Urothelium cell line (cell line): ENCODE measurements around the gene SLC27A4.
A peak's percentile ranks its signal among the peaks of the same experiment; 100 is the strongest.

Source experiments
- DNase-seq: peaks from one replicate; pipeline ENCODE4 v3.0.0; 2011; ENCODE audit warnings: low spot score, mixed read lengths
- FAIRE-seq: peaks from 2 replicates; lab custom pipeline; 2011; peaks lifted over from hg19 to GRCh38; lab: Jason Lieb, UNC

Gene SLC27A4

DNA sequence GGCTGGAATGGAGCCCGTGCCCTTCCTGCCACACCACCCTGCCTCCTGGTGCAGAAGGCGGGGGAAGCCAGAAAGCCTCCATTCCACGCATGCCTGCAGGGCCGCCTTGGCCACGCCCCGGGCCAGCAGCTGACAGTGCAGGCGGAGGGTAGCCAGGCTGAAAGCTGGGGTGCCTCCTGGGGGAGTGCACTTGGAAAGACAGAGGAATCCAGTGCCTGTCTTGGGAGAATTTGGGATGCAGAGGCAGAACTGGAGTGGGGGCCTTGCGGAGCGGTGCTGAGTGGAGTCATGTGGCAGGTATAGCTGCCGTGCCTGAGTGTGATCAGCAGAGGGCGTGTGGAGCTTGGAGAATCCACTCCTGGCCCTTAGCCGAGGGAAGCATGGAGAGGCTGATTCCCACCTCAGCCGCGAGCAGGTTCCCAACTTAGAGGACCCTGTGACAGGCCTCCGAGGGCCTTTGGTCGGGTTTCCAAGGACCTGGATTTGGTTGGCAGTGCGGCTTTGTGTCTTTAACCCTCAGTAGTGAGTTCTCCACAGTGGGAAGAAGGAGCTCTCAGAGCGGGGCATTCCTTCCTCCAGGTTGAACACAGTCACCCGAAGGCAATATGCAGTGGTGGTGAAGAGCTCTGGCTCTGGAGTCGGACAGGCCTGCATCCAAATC is 21.8 kb downstream of the SLC27A4 start:
- DNase-seq (peak; percentile 85), FAIRE-seq (peak; percentile 42)

DNA sequence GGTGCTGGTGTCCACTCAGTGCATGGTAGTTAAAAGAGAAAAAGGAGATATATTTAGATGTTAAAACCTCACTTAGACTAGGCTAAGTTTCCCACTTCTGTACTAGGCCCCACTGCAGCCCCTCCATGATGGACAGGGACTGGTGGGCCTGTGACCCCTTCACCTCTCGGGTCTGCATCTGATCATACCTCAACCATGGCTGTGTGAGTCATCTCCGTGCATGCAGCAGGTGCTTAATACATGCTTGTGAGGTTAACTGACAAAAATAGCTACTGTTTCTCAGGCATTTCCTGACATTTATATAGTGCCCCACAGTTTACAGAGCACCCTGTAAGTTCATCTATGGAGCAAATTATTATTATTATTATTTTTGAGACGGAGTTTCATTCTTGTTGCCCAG is 22.4 kb downstream of the SLC27A4 start:
- no peak for DNase-seq
- FAIRE-seq, result no peak

DNA sequence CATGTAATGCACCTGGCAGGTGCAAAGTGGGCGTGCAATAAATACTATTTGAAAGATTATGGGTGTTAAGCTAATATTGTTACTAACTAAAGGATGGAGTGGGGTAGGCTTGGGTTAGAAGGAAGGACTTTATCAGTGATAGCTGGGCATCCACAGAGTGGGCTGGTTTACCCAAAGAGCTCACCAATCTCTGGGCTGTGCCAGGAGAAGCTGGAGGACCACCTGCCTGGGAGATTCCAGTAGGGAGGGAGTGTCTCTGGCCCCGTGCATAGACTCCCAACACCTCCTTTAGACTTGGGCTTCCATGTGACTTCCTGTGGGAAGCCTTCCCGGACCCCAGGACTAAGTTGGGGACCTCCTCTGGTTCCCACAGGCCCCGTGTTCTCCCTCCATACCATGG is 25.2 kb downstream of the SLC27A4 start:
- FAIRE-seq, result no peak
- DNase-seq, result no peak

DNA sequence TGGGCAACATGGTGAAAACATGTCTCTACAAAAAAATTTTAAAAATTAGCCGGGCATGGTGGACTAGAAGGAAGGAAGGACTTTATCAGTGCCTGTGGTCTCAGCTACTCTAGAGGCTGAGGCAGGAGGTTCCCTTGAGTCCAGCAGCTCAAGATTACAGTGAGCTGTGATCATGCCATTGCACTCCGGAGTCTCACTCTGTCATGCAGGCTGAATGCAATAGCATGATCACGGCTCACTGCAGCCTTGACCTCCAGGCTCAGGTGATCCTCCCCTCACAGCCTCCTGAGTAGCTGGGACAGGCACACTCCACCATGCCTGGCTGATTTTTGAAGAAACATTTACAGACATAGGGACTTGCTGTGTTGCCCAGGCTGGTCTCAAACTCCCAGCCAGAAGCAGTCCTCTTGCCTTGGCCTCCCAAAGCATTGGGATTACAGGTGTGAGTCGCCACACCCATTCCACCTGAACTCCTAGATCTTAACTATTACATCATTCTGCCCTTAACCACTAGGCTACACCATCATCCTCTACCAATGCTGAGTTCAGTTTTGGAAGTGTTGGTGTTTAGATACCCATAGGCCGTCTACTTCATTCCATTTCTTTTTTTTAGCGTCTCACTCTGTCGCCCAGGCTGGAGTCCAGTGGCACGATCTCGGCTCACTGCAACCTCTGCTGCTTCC is 28.8 kb downstream of the SLC27A4 start:
- FAIRE-seq (no peak), DNase-seq (no peak)

DNA sequence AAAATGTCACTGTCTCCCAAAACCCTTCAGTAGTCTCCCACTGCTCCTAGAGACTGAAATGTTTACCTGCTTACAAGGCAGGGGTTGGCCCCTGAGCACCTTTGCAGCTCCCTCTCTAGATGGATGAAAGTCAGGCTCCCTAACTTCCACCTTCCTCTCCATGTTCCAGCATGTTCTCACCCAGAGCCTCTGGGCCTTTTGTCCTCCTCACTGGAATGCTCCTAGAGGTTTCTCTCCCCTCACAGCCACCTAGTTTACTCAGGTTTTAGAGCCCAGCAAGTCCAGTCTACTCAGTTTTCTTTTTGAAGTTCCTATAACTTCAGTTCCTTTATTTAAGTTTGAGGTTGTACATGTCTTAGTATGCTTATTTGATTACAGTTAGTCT is 30.0 kb downstream of the SLC27A4 start:
- DNase-seq, result peak; percentile 11
- FAIRE-seq, result no peak

DNA sequence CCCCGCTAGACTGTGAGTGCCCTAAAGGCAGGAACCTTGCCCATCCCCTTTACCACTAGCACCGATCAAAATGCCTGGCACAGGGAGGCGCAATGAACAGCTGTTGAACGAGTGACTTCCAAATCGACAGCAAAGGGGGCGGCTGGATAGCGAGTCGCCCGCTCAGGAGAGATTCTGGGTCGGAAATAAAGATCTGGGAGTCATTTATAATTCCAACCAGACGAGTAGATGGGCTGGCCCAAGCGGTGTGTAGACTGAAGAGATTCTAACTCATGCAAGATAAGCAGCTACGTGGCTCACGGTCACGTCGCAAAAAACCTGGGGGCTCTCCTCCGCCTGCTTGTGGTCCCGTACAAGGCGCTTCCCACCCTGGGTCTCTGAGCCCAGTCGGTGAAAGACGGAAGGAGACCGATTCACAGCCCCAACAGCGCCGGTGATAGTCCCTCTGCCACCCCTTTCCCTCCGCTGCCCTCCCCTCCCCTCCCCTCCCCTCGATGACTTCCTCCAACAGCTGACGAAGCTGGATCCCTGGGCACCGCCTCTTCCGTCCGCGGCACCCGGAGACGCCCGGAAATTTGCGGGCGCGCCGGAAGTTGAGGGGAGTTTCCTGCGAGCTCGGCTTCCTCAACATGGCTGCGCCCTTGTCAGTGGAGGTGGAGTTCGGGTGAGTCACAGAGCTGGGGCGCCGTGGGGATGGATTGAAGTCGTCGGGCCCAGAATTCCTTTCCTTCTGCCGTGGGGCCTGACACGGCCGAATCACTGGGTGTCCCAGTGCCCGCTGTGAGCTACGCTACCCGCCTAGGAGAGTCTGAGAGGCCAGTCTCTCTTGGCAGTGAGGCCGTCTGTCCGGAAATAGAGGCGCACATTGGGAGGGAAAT is 30.7 kb downstream of the SLC27A4 start, which contains the start of gene URM1:
URM1 (plus strand) TSS at position 623 of the 878 bp plus-strand sequence; CDS start at position 630, 7 bp downstream.
- FAIRE-seq (no peak), DNase-seq (peak; percentile 98)

DNA sequence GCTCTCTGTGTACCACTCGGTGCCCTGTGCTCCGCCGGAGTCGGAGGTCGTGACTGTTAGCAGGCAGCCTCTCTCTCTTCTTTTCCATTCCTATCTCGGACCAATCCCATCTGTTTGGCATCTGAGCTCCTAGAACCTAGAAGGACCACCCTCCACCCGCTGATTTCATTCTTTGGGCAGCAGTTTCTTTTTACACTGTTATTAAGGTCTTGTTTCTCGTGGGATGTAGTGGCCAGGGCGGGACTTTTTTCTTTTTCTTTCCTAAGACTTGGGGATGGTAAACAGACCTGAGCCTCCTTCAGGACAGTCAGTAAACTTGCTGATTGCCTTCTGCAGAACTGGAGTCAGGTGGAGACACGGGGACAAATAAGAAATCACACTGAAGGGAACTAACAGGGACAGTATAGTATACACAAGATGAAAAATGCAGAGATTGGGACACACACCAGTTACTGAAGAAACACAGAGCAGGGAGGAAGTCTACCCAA is 31.3 kb downstream of the SLC27A4 start:
- DNase-seq (no peak), FAIRE-seq (no peak)

DNA sequence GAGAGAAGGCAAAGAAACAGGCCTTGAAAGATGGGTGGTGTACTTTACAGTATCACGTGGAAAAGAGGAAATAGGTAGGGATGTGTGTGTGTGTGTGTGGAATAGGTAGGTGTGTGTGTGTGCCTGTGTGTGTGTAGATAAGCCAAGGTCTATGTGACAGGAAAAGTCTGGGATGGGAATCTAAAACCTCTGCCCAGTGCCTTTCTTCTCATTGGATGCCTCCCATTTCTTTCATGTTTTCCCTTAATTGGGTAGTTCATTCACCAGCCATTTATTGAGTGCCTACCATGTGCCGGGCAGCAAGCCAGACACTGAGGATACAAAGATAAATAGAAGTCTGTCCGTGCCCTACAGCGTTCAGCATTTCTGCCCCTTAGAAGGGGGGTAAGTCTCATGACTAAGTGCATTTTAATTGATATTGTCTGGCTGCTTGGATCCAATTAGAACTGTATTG is 31.9 kb downstream of the SLC27A4 start:
- FAIRE-seq (no peak), DNase-seq (no peak)

DNA sequence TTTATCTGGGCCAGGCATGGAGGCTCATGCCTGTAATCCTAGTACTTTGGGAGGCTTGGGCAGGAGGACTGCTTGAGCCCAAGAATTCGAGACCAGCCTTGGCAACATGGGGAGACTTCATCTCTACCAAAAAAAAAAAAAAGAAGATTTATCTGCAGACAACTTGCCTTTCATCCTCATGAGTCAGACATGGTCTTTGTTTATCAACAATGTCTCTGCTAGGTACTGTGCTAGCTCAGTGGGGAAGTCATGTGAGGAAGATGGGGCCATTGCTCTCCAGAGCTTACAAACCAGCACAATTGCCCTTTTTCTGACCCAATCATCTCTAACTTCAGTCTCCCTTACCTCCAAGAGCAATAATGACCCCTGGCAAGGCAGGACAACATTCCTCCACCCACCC is 32.5 kb downstream of the SLC27A4 start:
- no peak for FAIRE-seq

DNA sequence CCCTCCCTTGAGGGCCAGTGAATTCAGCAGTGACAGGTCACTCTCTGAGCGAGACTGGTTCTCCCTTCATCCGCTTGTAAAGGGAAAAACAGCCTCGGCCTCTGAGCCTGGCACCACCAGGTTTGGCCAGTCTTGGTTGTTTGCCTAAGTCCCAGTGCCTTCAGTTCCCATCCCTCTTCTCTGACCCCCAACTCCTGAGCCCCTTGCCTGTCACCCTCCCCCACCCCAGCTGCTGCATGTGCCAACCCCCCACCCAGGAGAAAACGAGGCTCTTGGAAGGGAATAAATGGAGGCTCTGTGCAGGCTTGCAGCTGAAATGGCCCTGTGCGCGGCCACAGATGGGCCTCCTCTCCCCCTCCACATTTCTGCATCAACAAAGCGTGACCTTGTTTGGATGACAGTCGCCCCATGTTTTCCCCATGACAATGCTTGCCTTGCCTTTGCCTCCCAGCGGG is 33.9 kb downstream of the SLC27A4 start:
- no peak for DNase-seq
- FAIRE-seq, result no peak

More for the DNA sequence above, 32.5 kb downstream of the SLC27A4 start:
- DNase-seq, result no peak

DNA sequence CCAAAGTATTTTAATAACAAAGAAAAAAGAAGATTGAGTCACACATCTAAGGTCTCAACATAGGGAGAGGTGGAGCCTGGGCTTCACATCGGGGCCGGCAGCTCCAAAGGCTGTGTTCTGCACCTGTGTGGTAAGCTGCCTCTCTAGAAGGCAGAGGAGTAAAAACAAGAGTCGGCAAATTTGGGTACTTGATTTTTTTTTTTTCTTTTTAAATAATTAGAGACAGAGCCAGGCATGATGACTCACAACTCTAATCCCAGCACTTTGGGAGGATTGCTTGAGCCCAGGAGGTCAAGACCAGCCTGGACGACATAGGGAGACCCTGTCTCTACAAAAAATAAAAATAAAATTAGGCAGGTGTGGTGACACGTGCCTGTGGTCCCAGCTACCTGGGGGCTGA is 35.5 kb downstream of the SLC27A4 start:
- no peak for DNase-seq
- FAIRE-seq, result no peak

DNA sequence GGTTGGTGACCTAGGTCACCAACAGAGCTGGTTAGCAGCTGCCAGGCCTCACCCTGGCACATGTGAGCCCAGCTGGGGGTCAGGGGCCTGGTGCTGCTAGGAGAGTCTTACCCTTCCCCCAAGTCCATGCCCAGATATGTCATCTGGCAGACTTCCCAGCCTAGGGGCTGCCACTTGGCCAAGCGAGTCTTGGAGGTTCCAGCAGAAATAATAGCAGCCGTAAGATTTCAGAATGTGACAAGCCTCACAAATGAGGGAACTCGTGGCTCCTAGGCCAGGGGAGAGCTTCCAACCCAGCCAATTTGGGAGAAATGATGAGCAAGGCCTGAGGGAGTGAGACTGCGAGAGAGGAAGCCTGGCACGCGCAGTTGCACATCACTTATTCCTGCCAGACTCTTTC is 41.9 kb downstream of the SLC27A4 start:
- FAIRE-seq (no peak), DNase-seq (no peak)

DNA sequence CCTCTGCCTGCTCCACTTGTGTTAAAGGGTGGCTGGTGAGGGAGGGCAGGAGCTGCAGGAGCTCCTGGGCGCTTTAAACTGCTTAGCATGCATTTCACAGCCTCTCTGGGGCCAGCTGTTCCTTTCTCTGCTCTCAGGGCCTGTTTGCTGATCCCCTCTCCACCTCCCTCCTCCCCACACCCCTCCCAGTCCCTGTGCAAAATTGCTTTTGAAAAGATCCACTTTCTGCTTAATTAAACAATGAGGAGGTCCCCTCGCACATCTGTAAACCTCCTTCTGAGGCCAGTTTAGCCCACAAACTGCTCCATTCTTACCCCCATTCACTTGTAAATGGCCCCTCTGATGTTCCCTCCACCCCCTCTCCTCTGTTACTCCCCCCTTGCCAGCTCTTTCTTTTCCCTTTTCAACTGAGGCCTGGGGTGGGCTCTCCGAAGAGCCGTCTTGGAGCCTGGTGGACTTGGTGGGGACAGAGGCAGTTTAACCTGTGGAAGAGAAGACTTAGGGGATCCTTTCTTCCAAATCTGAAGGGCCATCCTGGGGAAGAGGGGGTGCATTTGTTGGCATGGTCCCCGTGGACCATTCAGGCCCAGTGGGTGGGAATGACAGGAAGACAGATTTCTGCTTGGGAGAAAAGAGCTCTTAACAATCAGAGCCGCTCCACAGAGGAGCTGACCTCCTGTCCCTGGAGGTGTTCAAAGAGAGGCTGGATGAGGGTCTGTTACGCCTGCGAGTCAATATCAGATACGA is 42.9 kb downstream of the SLC27A4 start:
- DNase-seq, result no peak
- FAIRE-seq, result no peak

DNA sequence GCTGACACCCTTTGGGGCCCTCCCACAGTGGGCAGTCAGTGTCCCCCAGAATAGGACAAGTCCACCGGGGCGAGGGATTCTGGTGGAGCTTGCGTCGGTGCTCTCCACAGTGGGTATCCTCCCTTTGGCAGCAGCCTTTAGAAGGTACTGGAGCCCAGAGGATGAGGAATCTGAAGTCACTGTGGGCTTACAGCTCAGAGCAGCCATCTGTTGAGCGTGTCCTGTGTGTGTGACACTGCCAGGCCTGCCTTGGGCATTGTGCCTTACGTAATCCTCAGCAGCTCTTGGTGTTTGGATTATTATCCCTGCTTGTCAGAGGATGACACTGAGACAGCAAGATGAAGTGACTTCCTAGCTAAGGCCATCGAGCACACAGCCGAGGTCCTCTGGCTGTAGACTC is 43.5 kb downstream of the SLC27A4 start:
- no peak for FAIRE-seq
- no peak for DNase-seq

DNA sequence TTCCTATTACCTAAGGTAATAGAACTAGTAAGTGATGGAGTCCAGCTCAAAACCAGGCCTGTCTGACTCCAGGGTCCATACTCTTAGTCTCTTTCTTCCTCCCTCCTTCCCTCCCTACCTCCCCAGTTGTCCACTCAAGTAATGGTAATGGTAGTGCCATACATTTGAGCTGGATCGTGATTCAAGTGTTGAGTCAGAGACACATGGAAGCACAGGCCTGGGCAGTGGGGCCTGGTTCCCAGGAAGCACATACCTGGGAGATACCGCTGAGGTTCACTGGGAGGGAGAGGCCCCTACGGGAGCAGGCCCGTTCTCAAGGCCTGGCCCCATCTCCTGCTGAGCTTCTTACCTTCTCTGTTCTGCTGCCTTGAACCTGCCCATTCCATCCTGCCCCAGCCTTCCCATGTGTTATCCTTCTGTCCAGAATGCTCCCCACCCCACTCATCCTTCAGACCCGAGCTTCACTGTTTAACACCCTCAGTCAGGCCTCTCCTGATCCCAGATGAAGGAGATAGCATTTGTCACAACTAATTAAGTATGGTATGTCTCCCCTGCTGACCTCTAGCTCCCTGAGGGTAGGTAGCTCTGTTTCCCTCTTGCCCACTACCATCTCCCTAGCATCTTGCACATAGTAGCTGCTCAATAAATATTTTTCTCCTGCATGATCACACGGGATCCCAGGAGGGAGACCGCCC is 44.6 kb downstream of the SLC27A4 start:
- no peak for FAIRE-seq
- no peak for DNase-seq

DNA sequence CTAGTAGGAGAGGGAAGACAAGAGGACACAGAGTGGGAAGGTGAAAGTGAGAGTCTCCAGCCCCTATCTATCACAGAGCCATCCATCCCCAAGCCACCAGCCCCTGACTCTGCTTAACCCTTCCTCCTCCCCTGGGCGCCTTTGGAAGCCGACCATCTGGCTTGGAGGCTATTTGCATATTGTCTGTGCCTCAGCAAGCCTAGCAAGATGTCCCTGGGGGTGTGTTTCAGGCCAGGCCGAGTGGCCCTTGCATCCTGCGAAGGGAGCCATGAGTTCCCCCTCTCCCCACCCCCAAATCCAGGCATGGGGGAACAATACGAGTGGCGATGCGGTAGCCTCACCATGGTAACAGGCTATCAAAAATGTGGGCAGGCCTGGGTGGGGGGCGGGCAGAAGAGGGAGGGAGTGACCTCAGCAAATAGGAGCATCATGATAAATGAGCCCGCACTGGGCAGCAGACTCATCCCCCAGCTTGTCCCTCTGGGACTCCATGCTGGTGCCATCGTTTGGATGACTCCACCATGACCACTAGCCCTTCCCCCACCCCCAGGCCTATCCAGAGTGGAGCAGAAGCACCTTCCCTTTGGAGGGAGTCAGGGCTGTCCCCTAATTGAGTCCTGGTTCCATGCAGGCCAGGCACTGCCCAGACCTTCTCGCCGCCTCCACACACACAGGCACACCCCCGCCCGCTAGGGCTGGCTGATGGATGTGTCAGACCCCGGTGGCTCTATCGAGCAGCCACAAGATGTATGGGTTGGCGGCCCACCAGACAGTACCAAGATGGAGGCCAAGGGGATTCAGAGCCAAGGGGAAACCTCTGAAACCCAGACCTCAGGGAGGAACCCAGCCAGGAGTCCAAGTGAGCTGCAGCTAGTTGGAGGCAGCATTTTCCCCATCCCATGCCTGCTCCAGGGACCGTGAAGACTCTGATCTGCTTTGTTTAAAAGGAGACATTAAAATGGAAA is 45.5 kb downstream of the SLC27A4 start:
- no peak for FAIRE-seq
- DNase-seq, result no peak

DNA sequence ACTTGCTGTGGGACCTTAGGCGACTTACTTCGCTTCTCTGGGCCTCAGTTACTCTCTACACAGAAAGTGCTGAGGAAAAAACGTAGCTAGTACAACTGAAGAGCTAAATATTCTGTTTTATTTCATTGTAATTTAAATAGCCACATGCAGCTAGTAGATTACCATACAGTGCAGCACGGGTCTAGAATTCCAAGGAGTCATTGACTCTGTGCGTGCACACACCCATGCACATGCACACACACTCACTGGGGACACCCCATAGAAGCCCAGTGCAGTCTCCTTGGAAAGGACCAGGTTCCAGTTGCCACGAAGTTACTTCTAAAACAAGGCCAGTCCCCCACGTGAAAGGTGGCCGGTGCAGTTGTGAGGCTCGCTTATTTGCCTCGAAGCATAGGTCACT is 47.8 kb downstream of the SLC27A4 start:
- FAIRE-seq (no peak), DNase-seq (no peak)

DNA sequence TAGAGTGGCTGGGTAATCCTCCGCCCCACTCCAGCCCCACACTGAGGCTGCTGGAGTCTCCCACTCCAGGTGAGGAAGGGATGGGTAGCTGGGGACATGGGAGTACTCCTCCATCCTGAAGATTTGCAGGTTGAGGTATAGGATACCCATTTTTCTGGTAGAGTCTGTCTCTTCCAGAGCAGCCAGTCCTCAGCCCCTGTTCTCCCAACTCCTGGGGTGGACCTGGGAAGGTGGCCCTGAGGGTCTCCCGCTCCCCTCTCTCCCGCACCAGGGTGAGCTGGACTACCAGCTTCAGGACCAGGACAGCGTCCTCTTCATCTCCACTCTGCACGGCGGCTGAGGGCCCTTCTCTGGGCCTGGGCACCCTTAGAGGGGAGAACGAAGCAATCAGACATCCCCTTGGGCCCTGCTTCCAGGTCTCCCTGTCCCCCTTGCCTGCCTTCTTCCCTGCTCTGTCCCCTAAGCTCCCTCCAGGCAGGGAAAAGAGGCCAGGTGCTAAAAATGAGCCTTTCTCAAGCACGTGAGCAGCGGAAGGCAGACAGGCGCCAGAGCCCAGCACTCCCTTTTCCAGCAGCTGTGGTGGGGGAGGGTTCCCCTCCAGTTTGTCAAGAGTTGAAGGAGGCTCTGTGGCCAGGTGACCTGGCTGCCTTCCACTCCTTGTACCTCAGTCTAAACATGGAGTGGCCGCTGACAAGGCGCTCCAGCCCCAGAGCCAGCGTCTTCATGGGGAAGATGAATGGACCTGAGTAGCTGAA is 49.2 kb downstream of the SLC27A4 start:
- FAIRE-seq (no peak), DNase-seq (no peak)
